HFFc6 (cell line): ENCODE data around the gene FRYL. TPM values are rescaled to one million over a fixed set of nuclear protein-coding genes. Genes with fewer than 3 reads are reported as not detected.
"Not testable (repeated sequence)": the region's sequence is repeated elsewhere in the genome, so short reads cannot be mapped to it uniquely, and the experiment has no call there.

Experiments
- DNase-seq: peaks from one replicate; pipeline ENCODE4 v3.0.0-alpha.2; 2018
- H3K27ac Mint-ChIP-seq: 2 replicates; pipeline ENCODE4 v1.8.0; 2020; ENCODE audit warnings: mild to moderate bottlenecking, mixed read lengths
- H3K27me3 Mint-ChIP-seq: 2 replicates; pipeline ENCODE4 v1.8.0; 2021; ENCODE audit warnings: mild to moderate bottlenecking, moderate library complexity, mixed read lengths; ENCODE audit not compliant: insufficient read depth
- H3K36me3 Mint-ChIP-seq: 2 replicates; pipeline ENCODE4 v1.8.0; 2021; ENCODE audit warnings: low read depth, mixed read lengths
- H3K4me1 Mint-ChIP-seq: 2 replicates; pipeline ENCODE4 v1.8.0; 2020; ENCODE audit warnings: low read depth, mixed read lengths
- H3K4me3 Mint-ChIP-seq: 2 replicates; pipeline ENCODE4 v1.8.0; 2020; ENCODE audit warnings: mild to moderate bottlenecking, moderate library complexity, mixed read lengths
- H3K9me3 Mint-ChIP-seq: 2 replicates; pipeline ENCODE4 v1.8.0; 2020; ENCODE audit warnings: mild to moderate bottlenecking, mixed read lengths
- CTCF ChIP-seq: fragments of 200-600 bp; sonication (generic); IDR thresholded peaks from 2 replicates; pipeline ENCODE4 v1.5.0; 2021; ENCODE audit warnings: antibody characterized with exemption, mild to moderate bottlenecking
- long read RNA-seq: library from polyadenylated mRNA; unstranded; transcript quantifications from one replicate; pipeline ENCODE4 v2.0.0, GENCODE V29; 2019
- total RNA-seq, 6 experiments: library from RNA; stranded (reverse); fragmentation: NEBNext Ultra II Directional; extraction: Animal tissue kit (Norgen Biotek cat#: 25700); gene quantifications; 2 replicates in 1 of 6; 3 replicates in 5 of 6; pipeline ENCODE4 v1.2.3, GENCODE V29; 2021

Gene FRYL
- 10 to 100 TPM; 29.0 to 32.8 (median 30.4) TPM for total RNA-seq
- long read RNA-seq, partial matches to known transcripts = 4 of 6 reads
- long read RNA-seq, other reads (novel, unspliced or antisense) = 2 of 6 reads

GRCh38 chr4:48779998-48780864 is at the start of gene FRYL:
Gene FRYL (minus strand): TSS chr4:48780279. CDS start chr4:48634410, 145,869 bp downstream.
- peak within 1 kb of the TSS; percentile 95 for H3K4me3 Mint-ChIP-seq
- DNase-seq = peak; percentile 100
- no peak for TF ChIP-seq CTCF
- peaks cover 46% of the 10 kb centered on the region for H3K4me1 Mint-ChIP-seq
- peak within 1 kb of the TSS; percentile 97 for H3K27ac Mint-ChIP-seq
- H3K9me3 Mint-ChIP-seq = no peaks in the 10 kb centered on the region
- no peaks in the 10 kb centered on the region; the same call in 1 of the 2 replicates for H3K27me3 Mint-ChIP-seq
- H3K36me3 Mint-ChIP-seq = no peaks in the 10 kb centered on the region

GRCh38 chr4:48827622-48828021 is 47.5 kb upstream of the FRYL start:
- peaks cover 15% of the 10 kb centered on the region for H3K36me3 Mint-ChIP-seq
- DNase-seq = no peak
- H3K27me3 Mint-ChIP-seq = peaks cover 10% of the 10 kb centered on the region
- peaks cover 4% of the 10 kb centered on the region; the same call in 1 of the 2 replicates for H3K9me3 Mint-ChIP-seq
- H3K4me1 Mint-ChIP-seq = peaks cover 23% of the 10 kb centered on the region
- H3K27ac Mint-ChIP-seq = no peak overlapping the region
- no peak for TF ChIP-seq CTCF
- no peak overlapping the region for H3K4me3 Mint-ChIP-seq

GRCh38 chr4:48821431-48821830 is 41.4 kb upstream of the FRYL start:
- H3K36me3 Mint-ChIP-seq, H3K4me3 Mint-ChIP-seq, DNase-seq, H3K4me1 Mint-ChIP-seq, H3K9me3 Mint-ChIP-seq, H3K27ac Mint-ChIP-seq: not testable (repeated sequence)
- peaks cover 13% of the 10 kb centered on the region for H3K27me3 Mint-ChIP-seq

- H3K9me3 Mint-ChIP-seq = no peaks in the 10 kb centered on the region
- H3K36me3 Mint-ChIP-seq = no peaks in the 10 kb centered on the region
- no peak for DNase-seq
- peaks cover 11% of the 10 kb centered on the region for H3K27me3 Mint-ChIP-seq
- H3K27ac Mint-ChIP-seq = no peak overlapping the region
- TF ChIP-seq CTCF = no peak
- H3K4me3 Mint-ChIP-seq = no peak overlapping the region
- no peaks in the 10 kb centered on the region for H3K4me1 Mint-ChIP-seq
These were observed 36.9 kb upstream of the FRYL start for GRCh38 chr4:48816971-48817370.

GRCh38 chr4:48816297-48816696 is 36.2 kb upstream of the FRYL start:
- H3K27ac Mint-ChIP-seq, H3K36me3 Mint-ChIP-seq, H3K4me1 Mint-ChIP-seq, DNase-seq, H3K9me3 Mint-ChIP-seq, H3K4me3 Mint-ChIP-seq: not testable (repeated sequence)
- peaks cover 11% of the 10 kb centered on the region for H3K27me3 Mint-ChIP-seq

- Mint-ChIP-seq H3K9me3 (no peaks in the 10 kb centered on the region), H3K4me3 (no peak overlapping the region), H3K4me1 (no peaks in the 10 kb centered on the region), H3K36me3 (no peaks in the 10 kb centered on the region), H3K27ac (no peak overlapping the region), H3K27me3 (peaks cover 11% of the 10 kb centered on the region)
- no peak for TF ChIP-seq CTCF
- DNase-seq = no peak
These were observed 35.4 kb upstream of the FRYL start for GRCh38 chr4:48815483-48815882.
